Upper lobe of left lung (tissue), 6 donors: ENCODE measurements around the gene OPN1SW. TPM values are rescaled to one million over a fixed set of nuclear protein-coding genes. Genes with fewer than 3 reads are reported as not detected.

Experiments used
- ATAC-seq, 2 donors: fragments of 200-7000 bp; cut with Tn5 transposase; one replicate each; pipeline ENCODE4 v1.9.1; 2022; ENCODE audit warnings: mild to moderate bottlenecking in 2 of 2, moderate library complexity in 2 of 2; ENCODE audit not compliant: low FRiP score in 2 of 2
- DNase-seq, 2 donors: peaks; one replicate each; pipeline ENCODE4 v3.0.0-alpha.2; 2019 to 2020
- H3K27ac ChIP-seq, 4 donors: fragments of 200-600 bp; sonication (generic); one replicate each; pipeline ENCODE4 v1.5.1; 2016 to 2019
- H3K27me3 ChIP-seq, 4 donors: fragments of 200-600 bp; sonication (generic); one replicate each; pipeline ENCODE4 v1.5.1; 2017 to 2019
- H3K36me3 ChIP-seq, 4 donors: fragments of 200-600 bp; sonication (generic); one replicate each; pipeline ENCODE4 v1.5.1; 2016 to 2019
- H3K4me1 ChIP-seq, 4 donors: fragments of 200-600 bp; sonication (generic); one replicate each; pipeline ENCODE4 v1.5.1; 2018 to 2019
- H3K4me3 ChIP-seq, 4 donors: fragments of 200-600 bp; sonication (generic); one replicate each; pipeline ENCODE4 v1.5.1; 2017 to 2019; ENCODE audit warnings: mild to moderate bottlenecking in 2 of 4, moderate library complexity in 1 of 4
- H3K9me3 ChIP-seq, 4 donors: fragments of 200-600 bp; sonication (generic); one replicate each; pipeline ENCODE4 v1.5.1; 2018 to 2019
- EP300 ChIP-seq, 4 donors: sonication (generic); formaldehyde crosslinking; IDR thresholded peaks; one replicate each; pipeline ENCODE4 v1.5.1; 2017; ENCODE audit warnings: antibody characterized with exemption in 4 of 4, control low read depth in 2 of 4
- POLR2A ChIP-seq, 4 donors: fragments of 450-650 bp; IDR thresholded peaks; one replicate each; pipeline ENCODE4 v1.5.1; 2016 to 2017; ENCODE audit warnings: antibody characterized with exemption in 4 of 4, mild to moderate bottlenecking in 2 of 4
- POLR2AphosphoS5 ChIP-seq, 2 donors: sonication (generic); formaldehyde crosslinking; IDR thresholded peaks; one replicate each; pipeline ENCODE4 v1.5.1; 2017; ENCODE audit warnings: antibody characterized with exemption in 2 of 2
- WGBS, 2 donors: methylation state at CpG; one replicate each; pipeline ENCODE4 v1.1.5; 2017 to 2018; 5-methylcytosine and 5-hydroxymethylcytosine counted together
- total RNA-seq, 6 donors: library from RNA; depleted of rRNA in 4 of 6; stranded (reverse); fragments of >200 nt in 4 of 6; gene quantifications; one replicate each; pipeline versions ENCODE4 v1.1.0 to v1.2.1, GENCODE V29; 2016 to 2021
- TF ChIP-seq, protein P1 (sequence below), 6 experiments: fragments of 450-650 bp in 4 of 6; fragments of 200-600 bp in 2 of 6; sonication (generic) in 2 of 6; IDR thresholded peaks; one replicate each; pipeline ENCODE4 v1.5.1; 2016 to 2019; ENCODE audit warnings: antibody characterized with exemption in 6 of 6
- donor health status: DM: no; HTN: no; CAD: no; lungs with moderate emphysema.
- donor health status: DM: no; HTN: yes; CAD: no; lungs with severe emphysema.

The OPN1SW gene
- total RNA-seq, 6 donors from 2014 or later, result not detected

- peak within 1 kb of the TSS in 3 of 4 donors; percentile 43 to 71 (median 54) for H3K27ac ChIP-seq
- H3K36me3 ChIP-seq, result no peaks in the 10 kb centered on the region
- TF ChIP-seq EP300 (IDR thresholded peaks at IDR 0.05), result no peak
- TF ChIP-seq, protein P1, sequence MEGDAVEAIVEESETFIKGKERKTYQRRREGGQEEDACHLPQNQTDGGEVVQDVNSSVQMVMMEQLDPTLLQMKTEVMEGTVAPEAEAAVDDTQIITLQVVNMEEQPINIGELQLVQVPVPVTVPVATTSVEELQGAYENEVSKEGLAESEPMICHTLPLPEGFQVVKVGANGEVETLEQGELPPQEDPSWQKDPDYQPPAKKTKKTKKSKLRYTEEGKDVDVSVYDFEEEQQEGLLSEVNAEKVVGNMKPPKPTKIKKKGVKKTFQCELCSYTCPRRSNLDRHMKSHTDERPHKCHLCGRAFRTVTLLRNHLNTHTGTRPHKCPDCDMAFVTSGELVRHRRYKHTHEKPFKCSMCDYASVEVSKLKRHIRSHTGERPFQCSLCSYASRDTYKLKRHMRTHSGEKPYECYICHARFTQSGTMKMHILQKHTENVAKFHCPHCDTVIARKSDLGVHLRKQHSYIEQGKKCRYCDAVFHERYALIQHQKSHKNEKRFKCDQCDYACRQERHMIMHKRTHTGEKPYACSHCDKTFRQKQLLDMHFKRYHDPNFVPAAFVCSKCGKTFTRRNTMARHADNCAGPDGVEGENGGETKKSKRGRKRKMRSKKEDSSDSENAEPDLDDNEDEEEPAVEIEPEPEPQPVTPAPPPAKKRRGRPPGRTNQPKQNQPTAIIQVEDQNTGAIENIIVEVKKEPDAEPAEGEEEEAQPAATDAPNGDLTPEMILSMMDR (IDR thresholded peaks at IDR 0.05), result no peak
- TF ChIP-seq POLR2A (IDR thresholded peaks at IDR 0.05), result peak in 1 of 4 donors; percentile 27
- TF ChIP-seq POLR2AphosphoS5 (IDR thresholded peaks at IDR 0.05), result peak in 1 of 2 donors; percentile 3
- H3K4me1 ChIP-seq, result peaks cover 15 to 22% (median 19%) of the 10 kb centered on the region in 4 donors
- peak within 1 kb of the TSS; percentile 68 to 98 (median 84) for H3K4me3 ChIP-seq
- 0 to 1% methylated on average over 41 to 50 of the region's 80 CpGs for WGBS, 2 donors
- peaks cover 0 to 12% (median 3%) of the 10 kb centered on the region in 4 donors for H3K27me3 ChIP-seq
- H3K9me3 ChIP-seq, result no peaks in the 10 kb centered on the region
- ATAC-seq, result peak; percentile 65 to 95
- DNase-seq, result peak; percentile 79 to 95
Observed at GRCh38 chr7:128791121-128791971, 15.8 kb upstream of the OPN1SW start, which contains the start of gene CCDC136. Gene CCDC136 (plus strand): TSS chr7:128791968. CDS start chr7:128792412, 444 bp downstream.

DNA sequence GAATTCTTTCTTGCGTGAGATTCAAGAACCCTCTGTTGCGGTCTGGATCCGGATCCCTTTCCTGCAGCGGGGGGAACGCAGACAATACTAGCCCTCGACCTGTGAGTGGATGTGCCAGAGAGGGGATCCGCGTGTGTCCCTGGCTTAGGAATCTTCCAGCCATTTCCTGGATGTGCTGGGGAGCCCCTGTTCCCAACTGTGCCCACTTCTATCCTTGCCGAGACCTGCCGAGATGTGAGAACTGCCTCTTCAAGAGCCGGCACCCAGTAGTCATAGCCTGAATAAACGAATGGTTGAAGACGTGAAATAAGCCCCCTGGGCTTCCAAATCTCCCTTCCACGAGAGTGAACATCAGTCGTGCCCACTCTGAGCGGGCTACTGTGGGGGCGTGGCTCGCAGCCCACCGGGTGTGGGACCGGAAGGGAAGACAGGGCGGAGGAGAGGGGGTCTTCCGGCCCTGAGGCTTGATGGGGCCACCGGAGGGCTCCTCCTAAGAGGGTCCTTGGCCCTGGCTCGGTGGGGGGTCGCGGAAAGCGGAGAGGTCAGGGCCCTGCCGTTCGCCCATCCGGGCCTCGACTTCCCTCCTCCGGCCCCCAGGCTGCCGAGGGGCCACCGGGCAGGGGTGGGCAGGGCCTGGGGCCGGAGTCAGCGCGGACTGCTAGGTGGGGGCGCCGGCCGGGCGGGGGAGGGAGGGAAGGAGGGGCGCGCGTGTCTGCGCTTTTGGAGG is 14.9 kb upstream of the OPN1SW start:
- no peaks in the 10 kb centered on the region for H3K36me3 ChIP-seq
- TF ChIP-seq POLR2AphosphoS5 (IDR thresholded peaks at IDR 0.05) (no peak), POLR2A (IDR thresholded peaks at IDR 0.05) (no peak), EP300 (IDR thresholded peaks at IDR 0.05) (no peak)
- TF ChIP-seq, protein P1 (IDR thresholded peaks at IDR 0.05), result no peak
- no peaks in the 10 kb centered on the region for H3K9me3 ChIP-seq
- peak overlapping the region; percentile 68 to 98 (median 84) for H3K4me3 ChIP-seq
- DNase-seq, result no peak
- H3K27me3 ChIP-seq, result peaks cover 0 to 12% (median 3%) of the 10 kb centered on the region in 4 donors
- 25 to 47% methylated on average over 8 to 29 of the region's 45 CpGs for WGBS, 2 donors
- peak; percentile 7 to 29 for ATAC-seq
- H3K27ac ChIP-seq, result peak overlapping the region in 3 of 4 donors; percentile 43 to 71 (median 54)
- peaks cover 15 to 22% (median 19%) of the 10 kb centered on the region in 4 donors for H3K4me1 ChIP-seq

DNA sequence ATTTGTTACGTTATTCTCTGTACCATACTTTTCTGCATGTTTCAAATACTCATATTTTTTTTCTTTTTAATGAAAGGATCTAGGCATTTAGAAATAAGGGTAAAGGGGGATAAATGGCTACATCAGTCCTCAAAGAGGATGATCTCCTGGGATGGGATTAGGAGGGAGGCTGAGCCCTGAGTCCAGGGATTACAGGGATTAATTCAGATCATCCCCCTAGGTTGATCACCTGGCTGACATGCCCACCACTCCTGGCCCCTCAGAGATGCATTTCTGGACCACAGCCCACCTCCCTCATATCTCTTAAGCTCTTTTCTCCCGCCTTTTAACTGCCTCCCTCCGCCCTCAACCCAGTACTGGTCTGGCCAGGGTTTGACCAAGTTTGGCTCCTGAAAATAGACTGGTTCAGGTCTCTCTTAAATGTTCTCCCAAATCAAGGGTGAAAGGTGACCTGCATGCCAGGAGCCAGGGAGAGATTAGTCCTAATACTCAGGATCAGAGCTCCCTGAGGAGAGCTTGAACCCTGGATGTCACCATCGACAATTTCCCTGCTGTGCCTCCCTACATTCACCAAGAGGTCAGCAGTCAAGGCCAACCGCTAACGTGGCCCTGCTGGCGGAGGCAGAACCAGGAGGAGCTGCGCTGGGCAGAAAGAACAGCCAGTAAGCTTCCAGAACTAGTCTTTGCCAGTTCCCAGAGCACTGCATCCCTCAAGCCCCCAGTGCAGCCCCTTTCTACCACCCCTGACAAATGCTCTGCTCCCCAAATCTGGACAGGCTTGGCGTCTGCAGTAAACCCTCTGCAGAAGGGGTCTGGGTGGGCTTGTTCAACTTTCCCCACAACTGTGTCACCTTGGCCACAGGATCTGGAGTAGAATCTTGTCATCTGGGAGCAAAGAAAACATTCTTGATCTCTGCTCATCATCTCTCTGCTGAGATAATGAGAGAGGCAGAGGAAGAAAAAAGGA is 13.1 kb upstream of the OPN1SW start:
- Histone ChIP-seq H3K27ac (no peak overlapping the region), H3K4me3 (no peak overlapping the region), H3K27me3 (peaks cover 0 to 12% (median 3%) of the 10 kb centered on the region in 4 donors), H3K9me3 (no peaks in the 10 kb centered on the region), H3K36me3 (no peaks in the 10 kb centered on the region), H3K4me1 (peaks cover 15 to 22% (median 19%) of the 10 kb centered on the region in 4 donors)
- TF ChIP-seq POLR2A (IDR thresholded peaks at IDR 0.05) (no peak), POLR2AphosphoS5 (IDR thresholded peaks at IDR 0.05) (no peak), EP300 (IDR thresholded peaks at IDR 0.05) (no peak)
- TF ChIP-seq, protein P1 (IDR thresholded peaks at IDR 0.05), result no peak
- 76 to 88% methylated on average over 4 to 9 of the region's 9 CpGs for WGBS, 2 donors
- ATAC-seq (no peak), DNase-seq (no peak)

DNA sequence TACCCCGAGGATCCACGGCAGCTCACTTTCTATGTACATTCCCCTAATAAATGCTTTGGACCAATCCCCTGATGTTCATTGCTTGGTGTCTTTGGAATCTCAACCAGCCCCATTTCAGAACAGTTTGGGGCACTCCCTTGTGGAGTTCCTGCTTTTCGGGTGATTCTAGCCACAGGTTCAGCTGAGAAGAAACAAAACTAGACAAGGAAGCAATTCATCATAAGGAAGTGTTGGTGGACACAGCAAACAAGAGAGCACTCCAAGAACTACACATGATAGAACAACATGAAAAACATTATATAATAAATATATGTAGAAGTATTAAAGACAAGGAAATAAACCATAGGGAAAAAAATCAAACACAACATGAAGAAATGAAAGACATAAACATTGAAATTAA is 10.1 kb upstream of the OPN1SW start:
- DNase-seq (no peak), ATAC-seq (no peak)
- Histone ChIP-seq H3K4me1 (peaks cover 5 to 7% (median 5%) of the 10 kb centered on the region in 4 donors), H3K36me3 (no peaks in the 10 kb centered on the region), H3K27me3 (peaks cover 0 to 1% (median 0%) of the 10 kb centered on the region in 4 donors), H3K9me3 (no peaks in the 10 kb centered on the region), H3K4me3 (no peak overlapping the region), H3K27ac (no peak overlapping the region)
- 72 to 74% methylated on average over 3 of the region's 3 CpGs for WGBS, 2 donors
- no peak for TF ChIP-seq EP300 (IDR thresholded peaks at IDR 0.05)
- TF ChIP-seq POLR2A (IDR thresholded peaks at IDR 0.05), result no peak
- TF ChIP-seq, protein P1 (IDR thresholded peaks at IDR 0.05), result no peak
- TF ChIP-seq POLR2AphosphoS5 (IDR thresholded peaks at IDR 0.05), result no peak
